ENCODE measurements around the gene BLOC1S1. TPM values are rescaled to one million over a fixed set of nuclear protein-coding genes. Genes with fewer than 3 reads are reported as not detected.

BLOC1S1 gene
- total and polyA plus RNA-seq, 9 of the 15 experiments (the other 6 are each of a cell fraction or from before 2014, with no cell fraction given): 75.2 to 161 (median 98.8) TPM

DNA sequence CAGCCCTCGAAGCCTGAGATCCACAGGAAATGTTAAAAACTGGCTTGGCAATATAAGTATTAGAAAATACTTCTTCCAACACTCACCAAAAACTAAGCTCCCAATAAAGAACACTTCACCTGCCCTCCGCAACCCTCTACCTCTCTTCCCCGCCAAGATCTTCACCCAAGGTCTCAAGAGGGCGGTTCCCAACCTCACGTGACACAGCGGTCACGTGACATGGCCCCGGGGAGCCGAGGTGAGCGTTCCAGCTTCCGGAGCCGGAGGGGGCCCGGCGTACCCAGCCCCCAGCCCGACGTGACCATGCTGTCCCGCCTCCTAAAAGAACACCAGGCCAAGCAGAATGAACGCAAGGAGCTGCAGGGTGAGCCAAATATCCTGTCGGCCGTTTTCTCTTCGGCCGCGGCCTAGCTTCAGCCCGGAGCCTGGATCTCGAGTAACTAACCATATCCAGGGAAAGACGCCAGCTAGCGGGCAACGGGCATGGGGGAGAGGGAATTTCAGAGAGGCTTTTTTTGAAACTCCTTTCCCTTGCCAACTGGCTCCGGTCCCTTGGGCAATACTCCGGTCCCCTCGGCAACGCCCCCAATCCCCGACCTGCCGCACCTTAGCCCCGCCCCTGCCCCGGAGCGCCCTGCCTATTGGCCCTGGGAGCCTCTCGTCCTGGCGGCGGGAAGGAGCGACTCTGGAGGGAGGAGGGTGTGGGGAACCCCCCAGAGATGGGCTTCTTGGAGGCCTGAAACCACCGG is at the start of gene BLOC1S1 (continued):
- TF ChIP-seq SAP30 (IDR thresholded peaks at IDR 0.05; ENCODE audit: borderline replicate concordance, insufficient read depth, low read depth, low read length, poor library complexity, severe bottlenecking) (peak; percentile 98), ZBTB49 (CRISPR knock-in tag; IDR thresholded peaks at IDR 0.05; ENCODE audit: borderline replicate concordance) (no peak), POLR2AphosphoS2 (IDR thresholded peaks at IDR 0.05; ENCODE audit: low read length) (no peak), KLF13 (tag; IDR thresholded peaks at IDR 0.05; ENCODE audit: borderline replicate concordance, low read depth) (peak; percentile 91), RNF2 (IDR thresholded peaks at IDR 0.05) (peak; percentile 77), THRA (IDR thresholded peaks at IDR 0.05) (no peak), MAZ (CRISPR knock-in tag; conservative IDR thresholded peaks at IDR 0.05 in 1 of 2, IDR thresholded peaks at IDR 0.05 in 1 of 2) (peak; percentile 86 to 87), TBP (optimal IDR thresholded peaks at IDR 0.05; ENCODE audit: low read depth, low read length) (peak; percentile 54), SOX6 (IDR thresholded peaks at IDR 0.05) (peak; percentile 35; the same call in 1 of the 2 replicates), TAF1 (IDR thresholded peaks at IDR 0.05; ENCODE audit: control insufficient read depth, extremely low read depth, insufficient read depth, low read length, severe bottlenecking) (peak; percentile 56), TRIM28 (IDR thresholded peaks at IDR 0.05) (peak; percentile 20; the same call in 1 of the 2 replicates), RBBP5 (IDR thresholded peaks at IDR 0.05; ENCODE audit: borderline replicate concordance, insufficient read depth, low read length, poor library complexity, severe bottlenecking) (peak; percentile 77)
- TF ChIP-seq, protein P1, sequence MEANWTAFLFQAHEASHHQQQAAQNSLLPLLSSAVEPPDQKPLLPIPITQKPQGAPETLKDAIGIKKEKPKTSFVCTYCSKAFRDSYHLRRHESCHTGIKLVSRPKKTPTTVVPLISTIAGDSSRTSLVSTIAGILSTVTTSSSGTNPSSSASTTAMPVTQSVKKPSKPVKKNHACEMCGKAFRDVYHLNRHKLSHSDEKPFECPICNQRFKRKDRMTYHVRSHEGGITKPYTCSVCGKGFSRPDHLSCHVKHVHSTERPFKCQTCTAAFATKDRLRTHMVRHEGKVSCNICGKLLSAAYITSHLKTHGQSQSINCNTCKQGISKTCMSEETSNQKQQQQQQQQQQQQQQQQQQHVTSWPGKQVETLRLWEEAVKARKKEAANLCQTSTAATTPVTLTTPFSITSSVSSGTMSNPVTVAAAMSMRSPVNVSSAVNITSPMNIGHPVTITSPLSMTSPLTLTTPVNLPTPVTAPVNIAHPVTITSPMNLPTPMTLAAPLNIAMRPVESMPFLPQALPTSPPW (CRISPR knock-in tag; IDR thresholded peaks at IDR 0.05): peak; percentile 80
- TF ChIP-seq, protein P2, sequence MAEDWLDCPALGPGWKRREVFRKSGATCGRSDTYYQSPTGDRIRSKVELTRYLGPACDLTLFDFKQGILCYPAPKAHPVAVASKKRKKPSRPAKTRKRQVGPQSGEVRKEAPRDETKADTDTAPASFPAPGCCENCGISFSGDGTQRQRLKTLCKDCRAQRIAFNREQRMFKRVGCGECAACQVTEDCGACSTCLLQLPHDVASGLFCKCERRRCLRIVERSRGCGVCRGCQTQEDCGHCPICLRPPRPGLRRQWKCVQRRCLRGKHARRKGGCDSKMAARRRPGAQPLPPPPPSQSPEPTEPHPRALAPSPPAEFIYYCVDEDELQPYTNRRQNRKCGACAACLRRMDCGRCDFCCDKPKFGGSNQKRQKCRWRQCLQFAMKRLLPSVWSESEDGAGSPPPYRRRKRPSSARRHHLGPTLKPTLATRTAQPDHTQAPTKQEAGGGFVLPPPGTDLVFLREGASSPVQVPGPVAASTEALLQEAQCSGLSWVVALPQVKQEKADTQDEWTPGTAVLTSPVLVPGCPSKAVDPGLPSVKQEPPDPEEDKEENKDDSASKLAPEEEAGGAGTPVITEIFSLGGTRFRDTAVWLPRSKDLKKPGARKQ (CRISPR knock-in tag; IDR thresholded peaks at IDR 0.05): no peak
- TF ChIP-seq, protein P3, sequence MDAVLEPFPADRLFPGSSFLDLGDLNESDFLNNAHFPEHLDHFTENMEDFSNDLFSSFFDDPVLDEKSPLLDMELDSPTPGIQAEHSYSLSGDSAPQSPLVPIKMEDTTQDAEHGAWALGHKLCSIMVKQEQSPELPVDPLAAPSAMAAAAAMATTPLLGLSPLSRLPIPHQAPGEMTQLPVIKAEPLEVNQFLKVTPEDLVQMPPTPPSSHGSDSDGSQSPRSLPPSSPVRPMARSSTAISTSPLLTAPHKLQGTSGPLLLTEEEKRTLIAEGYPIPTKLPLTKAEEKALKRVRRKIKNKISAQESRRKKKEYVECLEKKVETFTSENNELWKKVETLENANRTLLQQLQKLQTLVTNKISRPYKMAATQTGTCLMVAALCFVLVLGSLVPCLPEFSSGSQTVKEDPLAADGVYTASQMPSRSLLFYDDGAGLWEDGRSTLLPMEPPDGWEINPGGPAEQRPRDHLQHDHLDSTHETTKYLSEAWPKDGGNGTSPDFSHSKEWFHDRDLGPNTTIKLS (IDR thresholded peaks at IDR 0.05; ENCODE audit: borderline replicate concordance, low read depth): 0 out of 2 replicates have a peak, but pooled peaks have one; percentile 43
